ENCODE measurements around the gene NDFIP1.

NDFIP1 gene

DNA sequence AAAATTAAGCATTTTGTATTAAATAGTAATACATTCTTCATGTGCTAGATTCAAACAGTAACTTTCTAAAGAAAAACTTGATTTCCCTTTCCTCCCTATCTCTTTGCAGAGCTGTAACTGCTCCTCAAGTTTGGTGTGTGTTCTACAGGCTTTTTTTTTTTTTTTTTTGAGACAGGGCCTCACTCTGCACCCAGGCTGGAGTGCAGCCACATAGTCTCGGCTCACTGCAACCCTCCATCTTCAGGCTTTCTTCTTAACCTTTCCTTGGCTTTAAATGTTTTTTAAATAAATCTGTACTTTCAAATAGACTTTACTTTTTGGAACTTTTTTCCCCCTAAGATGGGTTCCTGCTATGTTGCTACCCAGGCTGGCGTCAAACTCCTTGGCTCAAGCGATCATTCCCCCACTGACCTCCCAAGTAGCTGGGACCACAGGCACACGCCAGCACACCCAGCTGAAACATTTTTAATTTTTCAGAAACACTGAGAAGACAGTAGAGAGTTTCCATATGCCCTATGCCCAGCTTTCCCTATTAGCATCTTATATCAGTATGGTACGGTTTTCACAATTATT, 9.1 kb downstream of the NDFIP1 start:
- Histone ChIP-seq H3K4me1 (ENCODE audit: control insufficient read depth in 1 of 2, insufficient read depth in 2 of 2, low read length in 2 of 2) (no peaks in the 10 kb centered on the region), H3K9ac (ENCODE audit: low read depth in 1 of 2, low read length in 2 of 2) (no peak overlapping the region), H3K27me3 (ENCODE audit: control insufficient read depth in 1 of 2, insufficient read depth in 2 of 2, low read length in 2 of 2) (no peaks in the 10 kb centered on the region), H3K27ac (ENCODE audit: low read depth, low read length) (no peak overlapping the region), H3K9me3 (ENCODE audit: control insufficient read depth in 1 of 2, low read length in 2 of 2) (no peaks in the 10 kb centered on the region), H3K36me3 (ENCODE audit: control insufficient read depth in 1 of 2, insufficient read depth in 2 of 2, low read length in 2 of 2) (peaks cover 0 to 12% of the 10 kb centered on the region in 2 donors), H3K4me3 (ENCODE audit: low read depth in 1 of 2, low read length in 2 of 2) (no peak overlapping the region)

DNA sequence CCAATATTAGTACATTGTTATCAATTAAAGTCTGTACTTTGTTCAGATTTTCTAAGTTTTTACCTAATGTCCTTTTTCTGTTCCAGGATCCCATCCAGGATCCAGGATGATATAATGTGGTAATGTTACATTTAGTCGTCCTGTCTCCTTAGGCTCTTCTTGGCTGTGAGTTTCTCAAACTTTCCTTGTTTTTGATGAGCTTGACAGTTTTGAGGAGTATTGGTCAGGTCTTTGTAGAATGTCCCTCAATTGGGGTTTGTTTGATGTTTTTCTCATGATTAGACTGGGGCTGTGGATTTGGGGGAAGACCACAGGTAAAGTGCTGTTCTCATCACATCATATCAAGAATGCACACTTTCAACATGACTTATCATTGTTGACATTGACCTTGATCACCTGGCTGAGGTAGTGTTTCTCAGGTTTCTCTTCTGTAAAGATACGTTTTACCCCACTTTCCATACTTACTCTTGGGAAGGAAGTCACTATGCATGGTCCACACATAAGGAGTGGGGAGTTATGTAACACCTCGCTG, 9.6 kb downstream of the NDFIP1 start:
- Histone ChIP-seq H3K9me3 (ENCODE audit: control insufficient read depth in 1 of 2, low read length in 2 of 2) (no peaks in the 10 kb centered on the region), H3K9ac (ENCODE audit: low read depth in 1 of 2, low read length in 2 of 2) (no peak overlapping the region), H3K27me3 (ENCODE audit: control insufficient read depth in 1 of 2, insufficient read depth in 2 of 2, low read length in 2 of 2) (no peaks in the 10 kb centered on the region), H3K36me3 (ENCODE audit: control insufficient read depth in 1 of 2, insufficient read depth in 2 of 2, low read length in 2 of 2) (peaks cover 0 to 12% of the 10 kb centered on the region in 2 donors), H3K4me1 (ENCODE audit: control insufficient read depth in 1 of 2, insufficient read depth in 2 of 2, low read length in 2 of 2) (no peaks in the 10 kb centered on the region), H3K4me3 (ENCODE audit: low read depth in 1 of 2, low read length in 2 of 2) (no peak overlapping the region), H3K27ac (ENCODE audit: low read depth, low read length) (no peak overlapping the region)

DNA sequence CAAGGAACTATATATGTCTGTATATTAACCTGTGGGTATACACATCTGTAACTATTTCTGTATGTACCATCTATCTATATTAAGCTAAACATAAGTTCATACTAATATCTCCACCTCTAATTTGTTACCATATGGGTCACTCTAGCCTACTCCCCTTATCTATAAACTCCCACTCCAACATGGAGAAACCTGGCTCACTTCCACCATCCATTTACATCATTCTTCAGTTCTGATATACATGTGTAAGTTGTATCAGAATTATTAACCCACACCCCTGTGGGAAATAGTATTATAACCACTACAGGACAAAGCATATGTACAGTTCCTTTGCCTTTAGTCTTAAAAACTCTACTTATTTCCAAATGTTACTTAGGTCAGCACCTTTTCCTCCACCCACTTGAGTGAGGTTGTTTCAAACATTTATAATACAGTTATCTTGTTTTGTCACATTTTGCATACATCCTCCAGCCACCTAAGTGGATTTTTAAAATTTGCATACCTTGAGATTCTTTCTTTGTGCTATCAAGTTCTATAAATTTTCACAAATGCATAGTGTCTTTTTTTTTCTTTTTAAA, 10.6 kb downstream of the NDFIP1 start:
- H3K9ac ChIP-seq (ENCODE audit: low read depth in 1 of 2, low read length in 2 of 2), result no peak overlapping the region
- no peaks in the 10 kb centered on the region for H3K27me3 ChIP-seq (ENCODE audit: control insufficient read depth in 1 of 2, insufficient read depth in 2 of 2, low read length in 2 of 2)
- no peak overlapping the region for H3K27ac ChIP-seq (ENCODE audit: low read depth, low read length)
- no peaks in the 10 kb centered on the region for H3K4me1 ChIP-seq (ENCODE audit: control insufficient read depth in 1 of 2, insufficient read depth in 2 of 2, low read length in 2 of 2)
- H3K36me3 ChIP-seq (ENCODE audit: control insufficient read depth in 1 of 2, insufficient read depth in 2 of 2, low read length in 2 of 2), result peaks cover 0 to 12% of the 10 kb centered on the region in 2 donors
- no peak overlapping the region for H3K4me3 ChIP-seq (ENCODE audit: low read depth in 1 of 2, low read length in 2 of 2)
- H3K9me3 ChIP-seq (ENCODE audit: control insufficient read depth in 1 of 2, low read length in 2 of 2), result no peaks in the 10 kb centered on the region

- no peak overlapping the region for H3K4me3 ChIP-seq (ENCODE audit: low read depth in 1 of 2, low read length in 2 of 2)
- H3K9ac ChIP-seq (ENCODE audit: low read depth in 1 of 2, low read length in 2 of 2), result no peak overlapping the region
- H3K36me3 ChIP-seq (ENCODE audit: control insufficient read depth in 1 of 2, insufficient read depth in 2 of 2, low read length in 2 of 2), result peaks cover 0 to 12% of the 10 kb centered on the region in 2 donors
- H3K4me1 ChIP-seq (ENCODE audit: control insufficient read depth in 1 of 2, insufficient read depth in 2 of 2, low read length in 2 of 2), result no peaks in the 10 kb centered on the region
- no peaks in the 10 kb centered on the region for H3K9me3 ChIP-seq (ENCODE audit: control insufficient read depth in 1 of 2, low read length in 2 of 2)
- no peak overlapping the region for H3K27ac ChIP-seq (ENCODE audit: low read depth, low read length)
- H3K27me3 ChIP-seq (ENCODE audit: control insufficient read depth in 1 of 2, insufficient read depth in 2 of 2, low read length in 2 of 2), result no peaks in the 10 kb centered on the region
Observed at GRCh38 chr5:142120247-142120935, 11.8 kb downstream of the NDFIP1 start.

DNA sequence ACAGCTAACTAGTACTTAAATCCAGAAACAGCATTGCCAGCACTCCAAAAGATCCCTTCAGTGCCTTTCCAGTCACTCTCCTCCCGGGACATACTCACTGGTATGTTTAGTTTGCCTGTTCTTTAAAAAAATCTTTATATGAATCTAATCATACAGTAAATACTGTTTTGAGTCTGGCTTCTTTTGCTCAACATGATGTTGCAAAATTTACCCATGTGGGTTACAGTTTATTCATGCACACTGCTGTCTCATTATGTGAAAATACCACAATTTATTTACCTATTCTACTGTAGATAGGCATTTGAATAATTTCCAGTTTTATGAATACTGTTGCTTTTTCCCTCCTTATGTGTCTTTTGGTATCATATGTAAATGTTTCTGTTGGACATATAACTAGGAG, 13.5 kb downstream of the NDFIP1 start:
- Histone ChIP-seq H3K36me3 (ENCODE audit: control insufficient read depth in 1 of 2, insufficient read depth in 2 of 2, low read length in 2 of 2) (peaks cover 0 to 12% of the 10 kb centered on the region in 2 donors), H3K27me3 (ENCODE audit: control insufficient read depth in 1 of 2, insufficient read depth in 2 of 2, low read length in 2 of 2) (no peaks in the 10 kb centered on the region), H3K4me3 (ENCODE audit: low read depth in 1 of 2, low read length in 2 of 2) (no peak overlapping the region), H3K9ac (ENCODE audit: low read depth in 1 of 2, low read length in 2 of 2) (no peak overlapping the region), H3K9me3 (ENCODE audit: control insufficient read depth in 1 of 2, low read length in 2 of 2) (no peaks in the 10 kb centered on the region), H3K27ac (ENCODE audit: low read depth, low read length) (no peak overlapping the region), H3K4me1 (ENCODE audit: control insufficient read depth in 1 of 2, insufficient read depth in 2 of 2, low read length in 2 of 2) (no peaks in the 10 kb centered on the region)

DNA sequence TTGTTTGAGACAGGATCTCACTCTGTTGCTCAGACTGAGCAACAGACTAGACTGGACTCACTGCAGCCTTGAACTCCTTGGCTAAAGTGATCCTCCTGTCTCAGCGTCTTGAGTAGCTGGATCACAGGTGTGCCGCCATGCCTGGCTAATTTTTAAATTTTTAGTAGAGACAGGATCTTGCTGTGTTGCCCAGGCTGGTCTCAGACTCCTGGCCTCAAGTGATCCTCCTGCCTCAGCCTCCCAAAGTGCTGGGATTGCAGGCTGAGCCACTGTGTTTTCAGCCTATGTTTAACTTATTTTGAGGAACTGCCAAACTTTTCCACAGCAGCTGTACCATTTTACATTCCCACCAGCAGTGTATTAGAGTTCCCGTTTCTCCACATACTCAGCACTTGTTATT, 16.8 kb downstream of the NDFIP1 start:
- H3K4me3 ChIP-seq (ENCODE audit: low read depth in 1 of 2, low read length in 2 of 2), result no peak overlapping the region
- peaks cover 0 to 12% of the 10 kb centered on the region in 2 donors for H3K36me3 ChIP-seq (ENCODE audit: control insufficient read depth in 1 of 2, insufficient read depth in 2 of 2, low read length in 2 of 2)
- H3K27ac ChIP-seq (ENCODE audit: low read depth, low read length), result no peak overlapping the region
- H3K9me3 ChIP-seq (ENCODE audit: control insufficient read depth in 1 of 2, low read length in 2 of 2), result no peaks in the 10 kb centered on the region
- H3K9ac ChIP-seq (ENCODE audit: low read depth in 1 of 2, low read length in 2 of 2), result no peak overlapping the region
- no peaks in the 10 kb centered on the region for H3K27me3 ChIP-seq (ENCODE audit: control insufficient read depth in 1 of 2, insufficient read depth in 2 of 2, low read length in 2 of 2)
- H3K4me1 ChIP-seq (ENCODE audit: control insufficient read depth in 1 of 2, insufficient read depth in 2 of 2, low read length in 2 of 2), result no peaks in the 10 kb centered on the region

- H3K4me1 ChIP-seq (ENCODE audit: control insufficient read depth in 1 of 2, insufficient read depth in 2 of 2, low read length in 2 of 2), result no peaks in the 10 kb centered on the region
- no peak overlapping the region for H3K27ac ChIP-seq (ENCODE audit: low read depth, low read length)
- no peak overlapping the region for H3K4me3 ChIP-seq (ENCODE audit: low read depth in 1 of 2, low read length in 2 of 2)
- H3K36me3 ChIP-seq (ENCODE audit: control insufficient read depth in 1 of 2, insufficient read depth in 2 of 2, low read length in 2 of 2), result peaks cover 0 to 9% of the 10 kb centered on the region in 2 donors
- H3K9ac ChIP-seq (ENCODE audit: low read depth in 1 of 2, low read length in 2 of 2), result no peak overlapping the region
- no peaks in the 10 kb centered on the region for H3K9me3 ChIP-seq (ENCODE audit: control insufficient read depth in 1 of 2, low read length in 2 of 2)
- H3K27me3 ChIP-seq (ENCODE audit: control insufficient read depth in 1 of 2, insufficient read depth in 2 of 2, low read length in 2 of 2), result no peaks in the 10 kb centered on the region
Observed at GRCh38 chr5:142125963-142126362, 17.4 kb downstream of the NDFIP1 start.

GRCh38 chr5:142128675-142129208, 20.2 kb downstream of the NDFIP1 start:
- Histone ChIP-seq H3K36me3 (ENCODE audit: control insufficient read depth in 1 of 2, insufficient read depth in 2 of 2, low read length in 2 of 2) (no peaks in the 10 kb centered on the region), H3K27ac (ENCODE audit: low read depth, low read length) (no peak overlapping the region), H3K9ac (ENCODE audit: low read depth in 1 of 2, low read length in 2 of 2) (no peak overlapping the region), H3K27me3 (ENCODE audit: control insufficient read depth in 1 of 2, insufficient read depth in 2 of 2, low read length in 2 of 2) (no peaks in the 10 kb centered on the region), H3K4me3 (ENCODE audit: low read depth in 1 of 2, low read length in 2 of 2) (no peak overlapping the region), H3K4me1 (ENCODE audit: control insufficient read depth in 1 of 2, insufficient read depth in 2 of 2, low read length in 2 of 2) (peaks cover 0 to 12% of the 10 kb centered on the region in 2 donors), H3K9me3 (ENCODE audit: control insufficient read depth in 1 of 2, low read length in 2 of 2) (no peaks in the 10 kb centered on the region)

DNA sequence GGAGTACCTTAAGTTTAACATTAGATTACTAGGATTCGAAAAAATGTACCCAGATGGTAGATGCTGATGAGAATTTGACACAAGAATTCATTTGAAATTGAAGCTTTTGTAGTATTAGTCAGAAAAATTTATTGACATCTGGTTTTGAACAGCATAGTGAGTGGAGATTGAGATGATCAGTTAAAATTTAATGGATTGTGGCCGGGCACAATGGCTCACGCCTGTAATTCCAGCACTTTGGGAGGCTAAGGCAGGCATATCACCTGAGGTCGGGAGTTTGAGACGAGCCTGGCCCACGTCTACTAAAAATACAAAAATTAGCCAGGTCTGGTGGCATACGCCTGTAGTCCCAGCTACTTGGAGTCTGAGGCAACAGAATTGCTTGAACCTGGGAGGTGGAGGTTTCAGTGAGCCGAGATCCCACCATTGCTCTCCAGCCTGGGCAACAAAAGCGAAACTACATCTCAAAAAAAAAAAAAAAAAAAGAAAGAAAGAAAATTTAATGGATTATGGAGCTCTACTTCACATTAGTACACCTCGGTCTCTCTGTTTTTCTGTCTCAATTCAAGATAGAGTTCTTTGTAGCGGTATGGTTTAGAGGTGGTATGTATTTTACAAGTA, 21.0 kb downstream of the NDFIP1 start:
- Histone ChIP-seq H3K4me1 (ENCODE audit: control insufficient read depth in 1 of 2, insufficient read depth in 2 of 2, low read length in 2 of 2) (peaks cover 0 to 16% of the 10 kb centered on the region in 2 donors), H3K27me3 (ENCODE audit: control insufficient read depth in 1 of 2, insufficient read depth in 2 of 2, low read length in 2 of 2) (no peaks in the 10 kb centered on the region), H3K9ac (ENCODE audit: low read depth in 1 of 2, low read length in 2 of 2) (no peak overlapping the region), H3K36me3 (ENCODE audit: control insufficient read depth in 1 of 2, insufficient read depth in 2 of 2, low read length in 2 of 2) (no peaks in the 10 kb centered on the region), H3K9me3 (ENCODE audit: control insufficient read depth in 1 of 2, low read length in 2 of 2) (no peaks in the 10 kb centered on the region), H3K27ac (ENCODE audit: low read depth, low read length) (no peak overlapping the region), H3K4me3 (ENCODE audit: low read depth in 1 of 2, low read length in 2 of 2) (no peak overlapping the region)

- H3K4me3 ChIP-seq (ENCODE audit: low read depth in 1 of 2, low read length in 2 of 2), result no peak overlapping the region
- no peak overlapping the region for H3K9ac ChIP-seq (ENCODE audit: low read depth in 1 of 2, low read length in 2 of 2)
- no peaks in the 10 kb centered on the region for H3K27me3 ChIP-seq (ENCODE audit: control insufficient read depth in 1 of 2, insufficient read depth in 2 of 2, low read length in 2 of 2)
- H3K9me3 ChIP-seq (ENCODE audit: control insufficient read depth in 1 of 2, low read length in 2 of 2), result no peaks in the 10 kb centered on the region
- peaks cover 0 to 3% of the 10 kb centered on the region in 2 donors for H3K36me3 ChIP-seq (ENCODE audit: control insufficient read depth in 1 of 2, insufficient read depth in 2 of 2, low read length in 2 of 2)
- no peak overlapping the region for H3K27ac ChIP-seq (ENCODE audit: low read depth, low read length)
- peaks cover 0 to 16% of the 10 kb centered on the region in 2 donors for H3K4me1 ChIP-seq (ENCODE audit: control insufficient read depth in 1 of 2, insufficient read depth in 2 of 2, low read length in 2 of 2)
Observed at GRCh38 chr5:142131394-142131793, 22.8 kb downstream of the NDFIP1 start.
